ENCODE results near the gene ACACA.
A peak's percentile ranks its signal among the peaks of the same experiment; 100 is the strongest.

The ACACA gene

DNA sequence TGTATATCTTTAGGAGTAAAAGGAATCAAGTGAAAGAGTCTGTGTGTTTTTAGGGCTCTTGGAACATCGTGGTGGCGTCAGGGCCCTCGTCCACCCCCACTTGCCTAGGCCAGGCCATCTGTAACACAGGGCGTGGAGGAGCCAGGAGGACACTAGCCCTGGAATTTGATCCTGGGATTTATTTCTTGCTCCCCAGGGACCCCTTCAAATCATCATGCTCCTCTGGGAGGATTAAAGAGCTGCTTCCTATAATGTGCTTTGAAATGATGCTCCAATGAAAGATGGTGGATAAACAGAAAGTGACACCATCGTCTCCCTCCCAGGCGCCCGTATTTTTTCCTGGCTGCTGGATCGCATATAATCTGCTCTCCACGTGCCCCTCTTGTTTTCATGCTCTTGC is 344.6 kb downstream of the ACACA start:
- no peak for DNase-seq

DNA sequence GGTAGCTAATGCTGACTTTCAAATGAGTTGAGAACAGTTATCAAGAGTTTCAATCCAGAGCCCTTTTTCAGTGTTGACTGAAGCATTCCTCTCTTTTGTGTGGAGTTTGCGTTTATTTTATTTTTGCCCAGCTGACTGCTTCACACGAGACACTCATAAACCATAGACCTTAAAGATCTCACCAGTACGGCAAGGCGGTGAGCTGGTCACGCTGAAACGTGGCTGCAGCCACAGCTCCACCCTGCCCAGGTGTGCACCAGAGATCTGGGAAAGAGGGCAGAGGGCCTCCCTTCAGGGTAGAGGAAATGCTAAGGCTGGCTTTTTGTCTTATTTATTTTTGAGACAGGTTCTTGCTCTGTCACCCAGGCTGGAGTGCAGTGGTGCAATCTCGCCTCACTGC is 345.7 kb downstream of the ACACA start:
- DNase-seq = no peak

DNA sequence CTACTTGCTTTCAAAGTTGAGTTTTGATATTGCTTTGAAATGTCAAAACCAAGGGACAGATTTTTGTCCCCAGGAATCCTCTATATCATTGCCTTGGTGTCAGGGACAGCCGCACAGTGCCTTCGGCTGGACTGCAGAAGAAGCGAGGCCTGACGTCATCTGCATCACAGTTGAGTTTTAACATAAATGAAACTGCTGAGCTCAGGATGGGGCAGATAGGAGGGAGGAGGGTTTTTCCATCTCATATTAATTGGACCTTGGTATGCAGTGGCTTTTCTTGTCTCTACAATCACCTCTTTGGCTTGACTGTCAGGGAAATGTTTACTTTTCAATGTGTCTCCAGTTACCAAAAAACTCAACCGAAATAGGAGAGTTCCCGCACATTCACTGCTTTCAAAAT is 346.5 kb downstream of the ACACA start:
- no peak for DNase-seq

DNA sequence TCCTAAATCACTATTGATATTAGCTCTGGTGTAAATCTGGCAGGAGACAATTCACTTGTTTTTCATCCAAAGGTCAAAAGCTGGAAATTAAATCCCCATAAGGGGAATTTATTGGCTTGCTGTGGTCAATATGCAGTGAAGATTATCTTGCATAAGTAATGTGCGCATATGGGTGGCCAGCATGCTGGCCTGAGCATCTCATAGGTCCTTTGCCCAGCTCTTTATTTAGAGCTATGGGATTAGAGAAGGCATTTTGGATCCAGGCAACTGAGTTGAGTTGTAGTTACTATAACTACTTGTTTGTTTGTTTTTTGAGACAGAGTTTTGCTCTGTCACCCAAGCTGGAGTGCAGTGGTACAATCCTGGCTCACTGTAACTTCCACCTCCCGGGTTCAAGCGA is 347.1 kb downstream of the ACACA start:
- DNase-seq = no peak

DNA sequence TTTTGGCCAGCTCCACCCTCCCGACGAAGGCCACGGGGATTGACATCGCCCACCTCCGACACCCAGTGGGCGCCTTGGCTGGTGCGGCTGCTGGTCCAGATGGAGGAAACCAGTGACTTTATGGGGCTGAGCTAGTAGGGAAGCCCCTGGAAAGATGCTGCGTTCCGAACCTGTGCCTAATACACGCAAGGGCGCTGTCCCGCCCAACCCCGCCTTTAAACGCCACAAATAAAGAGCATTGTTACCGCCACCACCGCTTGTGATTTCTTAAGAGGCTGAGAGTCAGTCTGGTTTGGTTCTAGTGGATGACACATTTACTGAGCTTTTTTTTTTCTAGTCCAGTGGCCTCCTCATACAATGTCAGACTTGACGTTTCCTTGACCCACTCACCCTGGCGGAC is 350.0 kb downstream of the ACACA start:
- DNase-seq = no peak

DNA sequence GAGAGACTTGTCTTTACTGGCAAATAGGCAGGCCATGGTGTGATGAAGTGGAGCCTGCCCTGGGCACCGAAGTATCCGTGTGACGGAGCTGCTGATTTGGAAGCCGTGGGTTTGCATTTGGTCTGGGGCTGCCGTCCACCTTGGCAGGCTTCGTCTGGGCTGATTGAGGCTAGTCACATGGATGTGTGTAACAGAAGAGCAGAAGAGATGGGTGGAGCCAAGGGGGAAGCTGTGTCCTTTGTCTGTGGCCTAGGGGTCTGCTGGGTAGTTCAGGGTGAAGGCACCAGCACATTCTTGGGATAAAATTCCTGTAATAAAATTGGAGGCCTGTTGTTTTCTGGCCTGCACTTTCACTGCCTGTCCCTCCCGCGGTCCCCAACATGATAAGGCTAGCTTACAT is 351.7 kb downstream of the ACACA start:
- DNase-seq = no peak

DNA sequence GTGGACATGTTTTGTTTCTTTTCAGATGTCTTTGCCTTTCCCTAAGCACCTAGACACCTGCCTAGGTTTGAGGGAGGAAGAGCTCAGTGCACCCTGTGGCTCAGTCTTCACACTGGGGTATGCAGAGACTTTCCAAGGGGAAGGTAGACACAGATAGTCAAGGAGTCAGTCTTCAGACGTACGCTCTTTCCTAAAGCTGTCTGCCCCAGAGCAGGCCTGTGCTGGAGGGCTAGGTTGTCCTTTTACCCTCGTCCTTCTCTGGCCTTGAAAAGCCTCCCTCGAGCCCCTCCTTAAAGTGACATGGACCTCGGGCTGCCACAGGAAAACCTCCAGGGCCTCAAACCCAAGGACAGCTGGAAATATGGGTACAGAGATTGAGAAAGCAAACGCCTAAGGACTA is 354.2 kb downstream of the ACACA start:
- DNase-seq = no peak

DNA sequence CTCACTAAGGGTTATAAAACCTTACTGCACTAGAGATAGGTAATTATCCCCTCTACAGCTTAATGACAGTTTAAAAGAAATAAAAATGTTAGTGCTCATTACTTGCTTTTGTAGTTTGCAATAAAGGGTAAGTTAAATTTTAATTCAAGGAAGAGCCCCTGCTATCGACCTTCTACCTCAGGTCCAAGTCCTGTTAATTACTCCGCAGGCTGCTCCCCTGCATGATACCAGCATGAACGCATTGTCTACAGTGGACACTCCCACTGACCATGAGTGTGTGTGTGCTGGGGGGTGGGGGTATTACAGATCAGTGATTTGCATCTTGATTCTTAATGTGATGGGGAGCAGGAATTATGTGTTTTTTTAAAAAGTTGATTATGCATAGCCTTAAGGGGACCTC is 354.8 kb downstream of the ACACA start:
- no peak for DNase-seq

DNA sequence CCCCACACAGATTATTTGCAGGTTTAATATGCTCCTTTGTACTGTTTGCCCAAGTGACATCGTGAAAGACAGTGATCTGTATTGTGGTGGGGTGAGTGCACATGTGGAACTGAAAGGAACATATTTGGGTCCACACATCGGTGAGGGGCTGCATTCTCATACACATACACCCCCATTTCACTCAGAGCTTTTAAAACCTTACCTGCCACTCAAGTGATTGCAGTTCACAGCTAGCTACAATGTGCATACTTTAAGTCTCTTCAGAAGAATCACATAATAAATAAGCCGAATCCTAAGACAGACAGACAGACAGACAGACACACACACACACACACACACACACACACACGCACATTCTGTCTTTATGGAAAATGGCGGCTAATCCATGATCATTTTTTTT is 355.3 kb downstream of the ACACA start:
- no peak for DNase-seq

DNA sequence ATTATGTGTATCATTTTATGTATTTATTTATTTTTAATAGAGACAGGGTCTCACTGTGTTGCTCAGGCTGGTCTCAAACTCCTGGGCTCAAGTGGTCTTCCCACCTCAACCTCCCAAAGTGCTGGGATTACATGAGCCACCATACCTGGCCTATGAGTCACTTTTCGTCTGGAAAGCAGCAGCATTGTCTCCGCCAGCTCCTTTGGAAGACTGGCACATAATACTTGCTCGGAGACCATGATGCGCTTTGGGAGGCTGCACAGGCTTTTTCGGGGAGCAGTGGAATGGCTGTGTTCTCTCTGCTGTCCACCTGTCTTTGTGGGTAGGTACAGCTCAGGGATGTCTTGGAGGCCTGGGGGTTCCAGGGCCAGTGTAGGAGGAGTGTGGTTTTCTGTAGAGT is 355.7 kb downstream of the ACACA start:
- DNase-seq = no peak

DNA sequence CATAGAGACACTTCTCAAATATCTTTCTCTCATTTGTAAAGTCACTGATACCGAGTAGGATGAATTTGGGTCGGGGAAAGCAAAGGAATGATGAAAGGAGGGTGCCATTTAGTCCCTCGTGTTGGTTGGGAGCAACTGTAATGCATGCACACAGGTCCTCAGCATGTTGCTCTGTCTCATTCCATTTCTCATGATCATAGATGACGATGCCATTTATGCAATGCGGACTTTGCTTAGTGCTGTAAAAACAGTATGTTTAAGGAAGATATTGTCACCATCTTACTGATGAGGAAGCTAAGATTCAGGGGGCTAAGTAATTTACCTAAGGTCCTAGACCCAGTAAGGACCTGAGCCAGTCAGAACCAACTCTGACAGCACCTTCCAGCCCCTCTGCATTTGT is 357.8 kb downstream of the ACACA start:
- DNase-seq = no peak

DNA sequence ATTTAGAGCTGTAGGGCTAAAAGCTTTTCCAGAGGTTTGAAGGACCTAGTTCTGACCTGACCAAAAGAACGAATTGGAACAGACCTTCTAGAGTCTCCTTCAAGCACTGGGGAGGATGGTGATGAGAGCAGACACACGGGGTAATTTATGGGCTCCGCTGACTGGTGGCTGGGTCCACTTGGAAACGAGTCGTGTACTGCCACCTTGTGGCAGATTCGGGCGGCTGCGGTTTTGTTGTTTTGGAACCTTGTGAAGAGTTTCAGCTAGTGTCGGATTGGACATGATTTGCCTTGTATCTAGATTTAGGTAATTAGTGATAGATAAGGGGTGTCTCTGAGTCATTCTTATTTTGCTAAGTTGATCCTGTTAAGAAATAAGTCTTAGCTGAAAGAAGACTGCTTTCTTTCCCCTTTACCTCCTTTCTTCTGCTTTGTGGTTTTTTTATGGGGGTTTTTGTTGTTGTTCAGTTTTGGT is 359.0 kb downstream of the ACACA start:
- DNase-seq = peak; percentile 85

DNA sequence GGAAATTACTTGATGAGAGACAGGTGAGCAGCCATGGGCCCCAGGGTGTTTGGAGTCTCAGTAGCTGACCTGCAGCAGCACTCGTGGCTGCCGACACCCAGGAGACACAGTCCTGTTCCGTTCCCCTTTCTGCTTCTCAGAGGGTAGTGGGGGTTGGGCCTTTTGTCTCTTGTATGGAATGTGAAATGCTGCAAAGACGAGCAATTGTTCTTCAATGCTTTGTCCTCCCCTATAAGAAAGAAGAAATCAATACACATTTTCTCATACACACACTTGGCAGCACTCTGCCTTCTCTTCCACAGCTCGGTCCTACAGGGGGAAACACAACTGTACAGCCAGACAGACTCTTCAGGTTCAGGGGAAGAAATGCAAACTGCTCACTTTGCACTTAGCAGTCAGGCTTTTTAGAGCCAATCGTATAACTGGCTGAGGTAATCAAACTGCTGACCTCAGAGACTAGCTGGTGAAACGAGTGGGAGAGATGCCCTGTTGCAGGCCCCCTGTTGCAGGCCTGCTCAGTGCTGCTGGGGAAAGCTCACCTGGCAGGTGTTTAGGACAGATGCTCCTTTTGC is 361.2 kb downstream of the ACACA start:
- DNase-seq = no peak

DNA sequence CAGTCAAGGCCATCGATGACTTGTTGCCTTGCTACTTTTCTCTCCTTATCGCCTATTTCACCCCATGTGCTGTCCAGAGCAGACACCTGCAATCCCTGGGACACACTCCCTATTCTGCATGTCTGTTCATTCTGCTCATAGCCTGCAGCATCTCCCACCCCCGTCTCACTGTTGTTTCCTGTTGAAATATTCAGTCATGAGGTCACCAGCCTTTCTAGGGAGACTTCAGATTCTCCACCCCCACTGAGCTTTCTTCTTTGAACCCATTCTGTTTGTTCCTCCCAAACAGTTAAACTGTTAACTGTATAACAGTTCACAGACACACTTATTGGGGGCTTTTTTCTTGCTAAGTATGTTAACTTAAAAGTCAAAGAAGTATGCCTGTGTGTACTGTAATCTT is 363.4 kb downstream of the ACACA start:
- DNase-seq = no peak

DNA sequence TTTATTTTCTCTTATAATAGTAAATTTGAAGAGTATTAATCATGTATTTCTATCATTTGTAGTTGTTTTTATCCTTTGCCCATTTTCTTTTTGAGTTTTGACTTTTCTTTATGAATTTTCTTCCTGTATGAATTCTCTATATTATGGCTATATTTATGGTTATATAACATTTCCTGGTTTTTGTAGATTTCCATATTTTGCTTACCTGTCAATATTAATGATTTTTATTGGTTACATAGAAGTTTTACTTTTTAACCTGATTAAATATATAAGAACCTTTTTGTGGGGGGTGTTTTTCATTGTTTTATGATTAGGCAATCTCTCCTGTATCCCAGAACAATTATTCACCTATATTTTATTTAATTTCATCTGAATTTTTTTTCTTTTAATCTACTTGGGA is 364.7 kb downstream of the ACACA start:
- DNase-seq = no peak

DNA sequence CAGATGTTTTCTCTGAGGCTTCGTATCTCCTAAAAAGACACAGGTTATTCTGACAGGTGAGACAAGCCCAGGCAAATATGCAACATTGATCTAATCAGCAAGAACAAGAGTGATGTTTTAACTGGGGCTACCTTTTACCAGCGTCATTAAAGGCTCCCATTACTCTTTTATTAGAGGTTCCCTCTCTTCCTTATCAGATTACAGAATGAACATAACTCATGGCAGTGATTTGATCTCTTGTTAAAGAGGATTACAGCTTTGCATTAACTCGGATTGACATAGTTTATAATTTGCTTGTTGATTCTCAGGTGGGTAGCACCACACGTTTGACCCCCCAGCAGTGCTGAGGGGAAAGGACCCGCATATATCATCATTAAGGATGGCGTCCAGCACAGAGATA is 367.4 kb downstream of the ACACA start:
- no peak for DNase-seq

DNA sequence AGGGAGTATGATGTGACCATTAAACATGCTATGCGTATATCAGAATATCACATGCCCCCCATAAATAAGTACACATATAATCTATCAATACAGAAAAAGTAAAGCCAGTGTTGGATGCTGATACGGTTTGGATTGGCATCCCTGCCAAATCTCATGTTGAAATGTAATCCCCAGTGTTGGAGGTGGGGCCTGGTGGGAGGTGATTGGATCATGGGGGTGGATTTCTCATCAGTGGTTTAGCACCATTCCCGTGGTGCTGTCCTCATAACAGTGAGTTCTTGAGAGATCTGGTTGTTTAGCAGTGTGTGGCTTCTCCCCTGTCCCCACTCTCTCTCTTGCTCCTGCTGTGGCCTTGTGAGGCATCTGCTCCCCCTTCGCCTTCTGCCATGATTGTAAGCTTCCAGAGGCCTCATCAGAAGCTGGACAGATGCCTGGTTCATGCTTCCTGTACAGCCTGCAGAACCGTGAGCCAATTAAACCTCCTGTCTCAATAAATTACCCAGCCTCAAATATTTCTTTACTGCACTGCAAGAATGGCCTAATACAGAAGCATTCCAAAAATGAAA is 369.0 kb downstream of the ACACA start:
- no peak for DNase-seq

Data from activated CD4-positive, alpha-beta T cell treated with anti-CD3 and anti-CD28 coated beads, Interleukin-10, Interleukin-2, amounts not matched to agents 100 ng/mL and 50 ng/mL, durations not matched to agents 16 hours and 8 hours (primary cell).